Left lung (tissue), 10 donors: ENCODE data around the gene SPECC1L. TPM values are rescaled to one million over a fixed set of nuclear protein-coding genes. Genes with fewer than 3 reads are reported as not detected.

ENCODE experiments used
- ATAC-seq: fragments of 200-7000 bp; cut with Tn5 transposase; one replicate; pipeline ENCODE4 v1.9.1; 2020; ENCODE audit warnings: moderate library complexity
- DNase-seq, 4 donors: peaks; one replicate each; pipeline ENCODE4 v3.0.0-alpha.2; 2013 to 2020
- H3K27ac ChIP-seq, 2 donors: fragments of 200-600 bp; sonication (generic) in 1 of 2; one replicate each; pipeline versions ENCODE4 v1.5.0 to v1.8.0; 2020 to 2021
- H3K27me3 ChIP-seq, 2 donors: fragments of 200-600 bp; sonication (generic) in 1 of 2; one replicate each; pipeline versions ENCODE4 v1.5.0 to v1.8.0; 2020 to 2021
- H3K36me3 ChIP-seq, 2 donors: fragments of 200-600 bp; sonication (generic) in 1 of 2; one replicate each; pipeline versions ENCODE4 v1.5.0 to v1.8.0; 2020 to 2021
- H3K4me1 ChIP-seq, 2 donors: fragments of 200-600 bp; one replicate each; pipeline ENCODE4 v1.8.0; 2021
- H3K4me3 ChIP-seq, 2 donors: fragments of 200-600 bp; sonication (generic) in 1 of 2; one replicate each; pipeline versions ENCODE4 v1.5.0 to v1.8.0; 2020 to 2021; ENCODE audit warnings: mild to moderate bottlenecking in 1 of 2
- H3K9me3 ChIP-seq, 2 donors: fragments of 200-600 bp; sonication (generic) in 1 of 2; one replicate each; pipeline versions ENCODE4 v1.5.0 to v1.8.0; 2020 to 2021
- intact Hi-C, 2 donors: fragments of 100-400 bp; cut with DNase I; formaldehyde crosslinking; loops; one replicate each; pipeline versions ENCODE4 v1.11.2 to v1.14.2; 2022
- polyA plus RNA-seq, 6 donors: library from polyadenylated mRNA; unstranded; fragments of 120-200 nt; gene quantifications; one replicate each; pipeline ENCODE4 v1.2.1, GENCODE V29; 2013; ENCODE audit not compliant: insufficient read length in 6 of 6
- total RNA-seq, 2 donors: library from RNA; stranded (reverse); fragmentation: NEBNext Ultra II Directional; extraction: Animal tissue kit (Norgen Biotek cat#: 25700); gene quantifications; one replicate each; pipeline ENCODE4 v1.2.1, GENCODE V29; 2021
- TF ChIP-seq, protein P1 (sequence below), 2 donors: fragments of 200-600 bp; sonication (generic) in 1 of 2; IDR thresholded peaks; one replicate each; pipeline versions ENCODE4 v1.5.0 to v1.8.0; 2021; ENCODE audit warnings: antibody characterized with exemption in 2 of 2
- donor health status: DM: no; HTN: yes; CAD: no.
- donor health status: DM: no; HTN: no; CAD: no.

The SPECC1L gene
- total and polyA plus RNA-seq, 8 donors, result 70.9 to 94.4 (median 80.9) TPM

DNA sequence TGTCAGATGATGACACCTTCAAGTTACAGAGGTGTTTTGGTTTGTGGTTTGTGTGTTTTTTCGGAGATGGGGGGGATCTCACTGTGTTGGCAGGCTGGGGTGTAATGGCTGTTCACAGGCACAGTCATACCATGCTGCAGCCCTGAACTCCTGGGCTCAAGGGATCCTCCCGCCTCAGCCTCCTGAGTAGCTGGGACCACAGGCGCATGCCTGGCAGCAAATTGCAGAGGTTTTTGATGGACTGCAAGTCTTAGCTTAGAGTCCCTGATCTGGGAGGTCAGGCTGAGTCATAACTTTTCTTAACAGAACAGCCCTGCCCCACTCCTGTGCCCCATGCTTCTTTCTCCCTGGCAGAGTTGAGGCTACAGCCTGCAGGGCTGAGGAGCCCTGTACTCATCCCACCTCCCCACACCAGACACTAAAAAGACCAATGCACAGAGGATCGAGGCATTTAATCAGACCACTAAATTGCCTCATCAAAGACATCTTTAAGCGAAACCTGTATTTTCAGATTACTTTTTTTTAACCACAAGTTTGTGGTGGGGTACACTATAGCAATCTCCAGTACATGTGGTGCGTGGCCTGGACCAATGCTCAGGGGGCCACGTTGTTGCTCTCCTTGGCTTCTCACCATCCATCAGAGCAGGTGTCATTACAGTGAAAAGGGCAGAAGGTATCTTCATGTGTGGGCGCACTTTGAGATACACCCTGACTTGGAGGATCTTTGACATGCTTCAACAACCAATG, 139.7 kb downstream of the SPECC1L start:
- DNase-seq, result no peak
- Histone ChIP-seq H3K9me3 (no peaks in the 10 kb centered on the region), H3K27ac (no peak overlapping the region), H3K4me3 (no peak overlapping the region), H3K27me3 (no peaks in the 10 kb centered on the region), H3K36me3 (peaks cover 0 to 48% of the 10 kb centered on the region in 2 donors), H3K4me1 (peaks cover 0 to 44% of the 10 kb centered on the region in 2 donors)
- TF ChIP-seq, protein P1, sequence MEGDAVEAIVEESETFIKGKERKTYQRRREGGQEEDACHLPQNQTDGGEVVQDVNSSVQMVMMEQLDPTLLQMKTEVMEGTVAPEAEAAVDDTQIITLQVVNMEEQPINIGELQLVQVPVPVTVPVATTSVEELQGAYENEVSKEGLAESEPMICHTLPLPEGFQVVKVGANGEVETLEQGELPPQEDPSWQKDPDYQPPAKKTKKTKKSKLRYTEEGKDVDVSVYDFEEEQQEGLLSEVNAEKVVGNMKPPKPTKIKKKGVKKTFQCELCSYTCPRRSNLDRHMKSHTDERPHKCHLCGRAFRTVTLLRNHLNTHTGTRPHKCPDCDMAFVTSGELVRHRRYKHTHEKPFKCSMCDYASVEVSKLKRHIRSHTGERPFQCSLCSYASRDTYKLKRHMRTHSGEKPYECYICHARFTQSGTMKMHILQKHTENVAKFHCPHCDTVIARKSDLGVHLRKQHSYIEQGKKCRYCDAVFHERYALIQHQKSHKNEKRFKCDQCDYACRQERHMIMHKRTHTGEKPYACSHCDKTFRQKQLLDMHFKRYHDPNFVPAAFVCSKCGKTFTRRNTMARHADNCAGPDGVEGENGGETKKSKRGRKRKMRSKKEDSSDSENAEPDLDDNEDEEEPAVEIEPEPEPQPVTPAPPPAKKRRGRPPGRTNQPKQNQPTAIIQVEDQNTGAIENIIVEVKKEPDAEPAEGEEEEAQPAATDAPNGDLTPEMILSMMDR (IDR thresholded peaks at IDR 0.05), result no peak
- ATAC-seq, result no peak
- intact Hi-C loops, result no loop called here

DNA sequence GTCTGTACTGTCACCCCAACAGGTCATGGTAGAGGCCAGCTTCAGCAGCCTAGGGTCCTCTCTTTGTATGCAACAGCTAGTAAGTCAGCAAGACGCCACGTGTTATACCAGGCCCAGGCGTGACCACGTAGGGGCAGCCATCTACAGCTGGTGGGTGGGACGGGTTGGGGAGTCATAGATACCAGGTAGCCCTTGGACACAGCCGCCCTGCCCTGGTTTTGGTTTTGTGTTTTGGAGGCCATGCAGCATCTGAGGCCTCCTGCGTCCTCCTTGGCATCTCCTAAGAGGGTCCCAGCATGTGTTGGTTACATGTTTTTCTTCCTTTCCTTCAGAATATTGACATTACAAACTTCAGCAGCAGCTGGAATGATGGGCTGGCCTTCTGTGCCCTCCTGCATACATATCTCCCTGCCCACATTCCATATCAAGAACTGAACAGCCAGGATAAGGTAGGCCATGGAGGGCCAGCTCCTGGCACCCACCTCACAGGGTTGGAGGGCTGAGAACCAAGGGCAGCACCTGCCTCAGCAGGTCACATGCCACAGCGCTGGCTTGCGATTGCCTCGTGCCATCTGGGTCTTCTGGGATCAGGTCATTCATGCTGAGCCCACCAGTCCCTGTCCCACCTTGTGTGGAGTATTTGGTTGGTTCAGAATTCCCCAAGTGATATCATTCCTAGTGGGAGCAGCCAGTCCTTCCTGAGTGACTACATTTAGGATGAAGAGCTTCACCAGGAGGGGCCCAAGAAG, 140.8 kb downstream of the SPECC1L start:
- TF ChIP-seq, protein P1 (IDR thresholded peaks at IDR 0.05), result no peak
- no peak overlapping the region for H3K4me3 ChIP-seq
- peaks cover 0 to 34% of the 10 kb centered on the region in 2 donors for H3K4me1 ChIP-seq
- intact Hi-C loops, result no loop called here
- no peaks in the 10 kb centered on the region for H3K9me3 ChIP-seq
- DNase-seq, result no peak
- H3K36me3 ChIP-seq, result peaks cover 0 to 50% of the 10 kb centered on the region in 2 donors
- no peaks in the 10 kb centered on the region for H3K27me3 ChIP-seq
- no peak for ATAC-seq
- no peak overlapping the region for H3K27ac ChIP-seq

DNA sequence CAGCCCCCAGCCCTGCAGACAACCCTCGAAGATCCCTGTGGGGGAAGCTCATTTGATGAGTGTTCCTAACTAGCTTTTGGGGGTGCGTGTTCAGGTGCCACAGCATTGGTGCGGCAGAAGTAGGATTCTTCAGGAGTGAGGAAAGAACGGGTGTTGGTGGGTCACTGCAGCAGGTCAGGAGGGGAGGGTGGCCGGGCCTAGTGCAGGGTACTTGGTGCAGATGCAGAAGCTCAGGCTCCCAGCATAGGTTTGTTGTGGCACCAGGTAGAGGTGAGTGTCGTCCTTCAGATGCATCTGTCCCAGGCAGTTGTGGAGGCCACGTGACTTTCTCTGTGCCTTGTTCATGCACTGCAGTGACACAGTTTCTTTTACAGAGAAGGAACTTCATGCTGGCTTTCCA, 141.6 kb downstream of the SPECC1L start:
- no peak for ATAC-seq
- H3K36me3 ChIP-seq, result peaks cover 0 to 59% of the 10 kb centered on the region in 2 donors

DNA sequence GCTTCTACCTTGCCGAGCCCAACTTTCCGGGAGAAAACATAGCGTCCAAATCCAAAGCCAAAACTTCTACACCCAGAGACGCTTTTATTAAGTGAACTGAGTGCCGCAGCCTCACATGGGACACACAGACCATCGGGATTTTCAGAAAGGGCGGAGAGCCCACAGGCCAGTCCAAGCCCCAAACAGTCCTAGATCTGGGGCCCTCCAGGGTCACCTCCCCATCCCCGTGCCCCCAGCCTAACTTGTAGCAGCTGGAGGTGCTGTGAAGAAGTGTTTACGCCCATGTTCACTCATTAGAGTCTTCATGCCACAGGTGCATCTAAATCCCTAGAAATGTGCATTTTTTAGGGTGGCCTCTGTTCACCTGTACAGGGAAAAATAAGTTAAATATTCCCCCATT, 142.6 kb downstream of the SPECC1L start:
- Histone ChIP-seq H3K27ac (no peak overlapping the region), H3K36me3 (peaks cover 0 to 65% of the 10 kb centered on the region in 2 donors), H3K27me3 (no peaks in the 10 kb centered on the region), H3K4me1 (peaks cover 0 to 15% of the 10 kb centered on the region in 2 donors), H3K9me3 (no peaks in the 10 kb centered on the region), H3K4me3 (no peak overlapping the region)
- ATAC-seq (no peak), DNase-seq (no peak)
- intact Hi-C loops, result no loop called here
- TF ChIP-seq, protein P1 (IDR thresholded peaks at IDR 0.05), result no peak

More for the DNA sequence above, 141.6 kb downstream of the SPECC1L start:
- peaks cover 0 to 25% of the 10 kb centered on the region in 2 donors for H3K4me1 ChIP-seq
- no peaks in the 10 kb centered on the region for H3K27me3 ChIP-seq
- H3K27ac ChIP-seq, result no peak overlapping the region
- TF ChIP-seq, protein P1 (IDR thresholded peaks at IDR 0.05), result no peak
- DNase-seq, result no peak
- intact Hi-C loops, result no loop called here
- H3K9me3 ChIP-seq, result no peaks in the 10 kb centered on the region
- no peak overlapping the region for H3K4me3 ChIP-seq

DNA sequence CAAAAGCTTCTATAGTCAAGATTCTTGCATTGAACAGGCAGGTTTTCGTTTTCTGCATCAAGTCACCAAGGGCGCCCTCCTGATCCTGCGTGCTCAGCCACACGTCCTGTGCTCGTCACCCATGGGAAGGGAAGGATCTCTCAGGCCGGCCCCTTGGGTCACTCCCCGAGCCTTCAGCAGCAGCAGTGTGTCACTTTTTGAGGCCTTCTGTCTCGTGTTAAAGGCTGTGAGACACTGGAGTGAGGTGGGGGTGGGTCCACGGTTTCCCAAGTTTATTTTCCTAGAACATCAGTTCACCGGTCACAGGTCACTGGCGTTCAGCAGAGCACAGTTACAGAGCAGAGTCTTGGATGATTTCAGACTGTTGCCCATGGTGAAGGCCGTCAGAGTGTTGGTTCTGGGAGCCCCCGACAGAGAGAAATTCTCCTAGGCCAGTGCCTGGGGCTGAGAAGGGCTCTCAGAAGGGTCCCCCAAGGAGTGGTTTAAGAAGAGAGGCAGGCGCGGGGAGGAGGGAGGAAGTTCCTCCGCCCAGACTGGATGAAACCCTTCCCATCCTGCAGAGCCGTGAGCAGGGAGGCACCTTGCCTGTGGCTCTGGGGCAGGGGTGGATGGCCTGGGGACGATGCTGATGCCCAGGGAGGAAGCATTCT, 143.2 kb downstream of the SPECC1L start:
- ATAC-seq (no peak), DNase-seq (no peak)
- H3K9me3 ChIP-seq, result no peaks in the 10 kb centered on the region
- peaks cover 0 to 68% of the 10 kb centered on the region in 2 donors for H3K36me3 ChIP-seq
- peaks cover 0 to 16% of the 10 kb centered on the region in 2 donors for H3K4me1 ChIP-seq
- no peaks in the 10 kb centered on the region for H3K27me3 ChIP-seq
- no peak overlapping the region for H3K4me3 ChIP-seq
- TF ChIP-seq, protein P1 (IDR thresholded peaks at IDR 0.05), result no peak
- H3K27ac ChIP-seq, result no peak overlapping the region
- intact Hi-C loops, result no loop called here
